Keratinocyte (primary cell): ENCODE data around the gene CD3D. TPM values are rescaled to one million over a fixed set of nuclear protein-coding genes. Genes with fewer than 3 reads are reported as not detected.

Experiments used
- DNase-seq: peaks from one replicate; pipeline ENCODE4 v3.0.0-alpha.2; 2011; ENCODE audit warnings: low read depth, missing footprints, low spot score
- FAIRE-seq: peaks from 2 replicates; lab custom pipeline; 2011; peaks lifted over from hg19 to GRCh38; lab: Jason Lieb, UNC
- H2AFZ ChIP-seq: 2 replicates; pipeline ENCODE4 v1.6.0; 2012; ENCODE audit warnings: low read length, control low read depth, inconsistent platforms; ENCODE audit not compliant: control insufficient read depth
- H3K27ac ChIP-seq: 2 replicates; pipeline ENCODE4 v1.5.1; 2011; ENCODE audit warnings: low read length; ENCODE audit not compliant: control insufficient read depth, insufficient read depth
- H3K27me3 ChIP-seq: 3 replicates; pipeline ENCODE4 v1.6.0; 2011; ENCODE audit warnings: low read length; ENCODE audit not compliant: control insufficient read depth, insufficient read depth; ENCODE audit errors: extremely low read depth
- H3K36me3 ChIP-seq, 2 experiments: 2 replicates in 1 of 2; 3 replicates in 1 of 2; pipeline ENCODE4 v1.5.1; 2011; ENCODE audit warnings: low read length in 2 of 2, mild to moderate bottlenecking in 1 of 2; ENCODE audit not compliant: control insufficient read depth in 2 of 2, insufficient read depth in 2 of 2; ENCODE audit errors: extremely low read depth in 1 of 2
- H3K4me1 ChIP-seq: 3 replicates; pipeline ENCODE4 v1.5.1; 2011; ENCODE audit warnings: low read length; ENCODE audit not compliant: control insufficient read depth, insufficient read depth; ENCODE audit errors: extremely low read depth
- H3K4me2 ChIP-seq: 3 replicates; pipeline ENCODE4 v1.6.0; 2011; ENCODE audit warnings: low read depth, low read length; ENCODE audit not compliant: control insufficient read depth, insufficient read depth; ENCODE audit errors: extremely low read depth
- H3K4me3 ChIP-seq, 3 experiments: fragments of 200-600 bp in 1 of 3; sonication (generic) in 1 of 3; 2 replicates in 2 of 3; 3 replicates in 1 of 3; pipeline ENCODE4 v1.5.1; 2011 to 2016; ENCODE audit warnings: low read length in 3 of 3, mild to moderate bottlenecking in 3 of 3, control low read depth in 2 of 3, inconsistent platforms in 1 of 3, low read depth in 1 of 3, mixed read lengths in 1 of 3, mixed run types in 1 of 3, moderate library complexity in 1 of 3; ENCODE audit not compliant: control insufficient read depth in 2 of 3, insufficient read depth in 2 of 3; ENCODE audit errors: extremely low read depth in 1 of 3
- H3K79me2 ChIP-seq: 2 replicates; pipeline ENCODE4 v1.6.0; 2012; ENCODE audit warnings: low read length; ENCODE audit not compliant: control insufficient read depth, insufficient read depth
- H3K9ac ChIP-seq: 3 replicates; pipeline ENCODE4 v1.6.0; 2011; ENCODE audit warnings: low read length; ENCODE audit not compliant: control insufficient read depth, insufficient read depth; ENCODE audit errors: extremely low read depth
- H3K9me1 ChIP-seq: 3 replicates; pipeline ENCODE4 v1.6.0; 2011; ENCODE audit warnings: low read length; ENCODE audit not compliant: control insufficient read depth, insufficient read depth; ENCODE audit errors: extremely low read depth
- H3K9me3 ChIP-seq: 2 replicates; pipeline ENCODE4 v1.5.1; 2012; ENCODE audit warnings: low read depth, low read length; ENCODE audit not compliant: control insufficient read depth
- H4K20me1 ChIP-seq: 3 replicates; pipeline ENCODE4 v1.6.0; 2011; ENCODE audit warnings: low read length; ENCODE audit not compliant: control insufficient read depth, insufficient read depth; ENCODE audit errors: extremely low read depth
- CTCF ChIP-seq, 3 experiments: IDR thresholded peaks in 1 of 3; conservative IDR thresholded peaks in 1 of 3; optimal IDR thresholded peaks in 1 of 3; 2 replicates in 2 of 3; 3 replicates in 1 of 3; pipeline versions ENCODE3 to v1.5.1; 2011; ENCODE audit warnings: low read length in 3 of 3, mild to moderate bottlenecking in 3 of 3, moderate library complexity in 2 of 3, control low read depth in 1 of 3, inconsistent platforms in 1 of 3; ENCODE audit not compliant: insufficient read depth in 2 of 3; ENCODE audit errors: extremely low read depth in 1 of 3
- EZH2 ChIP-seq: IDR thresholded peaks from one replicate; pipeline ENCODE4 v1.6.1; 2012; ENCODE audit warnings: inconsistent platforms, mild to moderate bottlenecking, low read length, moderate library complexity
- dilution Hi-C: fragments of 300-500 bp; cut with MboI; formaldehyde crosslinking; loops from one replicate; pipeline ENCODE4 v1.7.0; 2020; ENCODE audit warnings: low sequenced_read_pairs; ENCODE audit not compliant: extremely low pct_ligation_motif_present
- polyA plus RNA-seq, 5 experiments: library from polyadenylated mRNA; depleted of rRNA in 3 of 5; stranded (reverse) in 3 of 5; stranded (forward) in 1 of 5; unstranded in 1 of 5; fragments of >200 nt; gene quantifications; 1 replicate in 1 of 5; 2 replicates in 3 of 5; 3 replicates in 1 of 5; pipeline versions ENCODE4 v1.2.1 to v1.2.3, GENCODE V29; 2011 to 2012; ENCODE audit warnings: missing spikeins in 2 of 5, low read depth in 1 of 5, low replicate concordance in 1 of 5

The CD3D gene
- polyA plus RNA-seq, 1 donor (not counting 4 experiments of a cell fraction or from before 2014, with no cell fraction given), result not detected

DNA sequence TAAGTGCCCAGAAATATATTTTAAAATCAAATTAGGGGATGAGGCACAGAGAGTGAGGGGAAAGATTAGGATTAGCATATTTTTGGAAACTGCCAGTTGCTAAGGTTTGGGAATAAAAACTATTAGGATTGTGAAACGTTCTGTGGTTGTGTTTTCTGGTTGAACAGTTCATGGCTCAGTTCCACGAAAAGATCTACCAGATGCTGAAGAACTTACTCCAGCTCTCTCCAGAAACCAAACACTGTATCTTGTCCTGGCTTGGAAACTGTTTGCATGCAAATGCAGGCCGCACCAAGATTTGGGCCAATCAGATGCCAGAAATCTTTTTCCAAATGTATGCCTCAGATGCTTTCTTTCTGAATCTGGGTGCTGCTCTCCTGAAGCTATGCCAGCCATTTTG is 32.2 kb upstream of the CD3D start:
- no peaks in the 10 kb centered on the region for H4K20me1 ChIP-seq
- H3K9me1 ChIP-seq, result no peaks in the 10 kb centered on the region
- no peaks in the 10 kb centered on the region for H3K9me3 ChIP-seq
- H3K9ac ChIP-seq, result no peak overlapping the region
- FAIRE-seq, result no peak
- H3K27ac ChIP-seq, result no peak overlapping the region
- H3K4me1 ChIP-seq, result no peaks in the 10 kb centered on the region
- no peak for TF ChIP-seq CTCF (optimal IDR thresholded peaks at IDR 0.05 in 1 of 3, IDR thresholded peaks at IDR 0.05 in 1 of 3, conservative IDR thresholded peaks at IDR 0.05 in 1 of 3; ENCODE audit: extremely low read depth in 1 of 3, insufficient read depth in 2 of 3, low read length in 3 of 3)
- no peak for TF ChIP-seq EZH2
- DNase-seq, result no peak
- H2AFZ ChIP-seq, result no peak overlapping the region
- dilution Hi-C loops, result no loop called here
- peaks cover 14 to 16% of the 10 kb centered on the region in 2 experiments for H3K36me3 ChIP-seq
- H3K4me2 ChIP-seq, result no peak overlapping the region
- no peaks in the 10 kb centered on the region for H3K27me3 ChIP-seq
- H3K4me3 ChIP-seq, result no peak overlapping the region
- no peaks in the 10 kb centered on the region for H3K79me2 ChIP-seq

GRCh38 chr11:118373871-118374270 is 31.4 kb upstream of the CD3D start:
- no peaks in the 10 kb centered on the region for H3K9me1 ChIP-seq
- H4K20me1 ChIP-seq, result no peaks in the 10 kb centered on the region
- no peak overlapping the region for H3K4me2 ChIP-seq
- FAIRE-seq, result no peak
- H3K27ac ChIP-seq, result no peak overlapping the region
- H3K4me3 ChIP-seq, result no peak overlapping the region
- no peak overlapping the region for H3K9ac ChIP-seq
- no peaks in the 10 kb centered on the region for H3K27me3 ChIP-seq
- H2AFZ ChIP-seq, result no peak overlapping the region
- H3K36me3 ChIP-seq, result peaks cover 15 to 21% of the 10 kb centered on the region in 2 experiments
- no peak for DNase-seq
- H3K79me2 ChIP-seq, result no peaks in the 10 kb centered on the region
- no peak for TF ChIP-seq EZH2
- no peak for TF ChIP-seq CTCF (optimal IDR thresholded peaks at IDR 0.05 in 1 of 3, IDR thresholded peaks at IDR 0.05 in 1 of 3, conservative IDR thresholded peaks at IDR 0.05 in 1 of 3; ENCODE audit: extremely low read depth in 1 of 3, insufficient read depth in 2 of 3, low read length in 3 of 3)
- no peaks in the 10 kb centered on the region for H3K4me1 ChIP-seq
- H3K9me3 ChIP-seq, result no peaks in the 10 kb centered on the region
- dilution Hi-C loops, result no loop called here
